WTC11 (cell line): Measurements from ENCODE around the gene PGLYRP3.

Experiments used
- SP1 ChIP-seq: sonication (generic); formaldehyde crosslinking; conservative IDR thresholded peaks from 2 replicates; pipeline ENCODE4 v1.8.1; 2022; ENCODE audit warnings: missing genetic modification reagents
- TF ChIP-seq, protein P1 (sequence below): fragments of 200-600 bp; IDR thresholded peaks from 2 replicates; pipeline ENCODE4 v1.8.0; 2022; ENCODE audit warnings: antibody characterized with exemption

DNA sequence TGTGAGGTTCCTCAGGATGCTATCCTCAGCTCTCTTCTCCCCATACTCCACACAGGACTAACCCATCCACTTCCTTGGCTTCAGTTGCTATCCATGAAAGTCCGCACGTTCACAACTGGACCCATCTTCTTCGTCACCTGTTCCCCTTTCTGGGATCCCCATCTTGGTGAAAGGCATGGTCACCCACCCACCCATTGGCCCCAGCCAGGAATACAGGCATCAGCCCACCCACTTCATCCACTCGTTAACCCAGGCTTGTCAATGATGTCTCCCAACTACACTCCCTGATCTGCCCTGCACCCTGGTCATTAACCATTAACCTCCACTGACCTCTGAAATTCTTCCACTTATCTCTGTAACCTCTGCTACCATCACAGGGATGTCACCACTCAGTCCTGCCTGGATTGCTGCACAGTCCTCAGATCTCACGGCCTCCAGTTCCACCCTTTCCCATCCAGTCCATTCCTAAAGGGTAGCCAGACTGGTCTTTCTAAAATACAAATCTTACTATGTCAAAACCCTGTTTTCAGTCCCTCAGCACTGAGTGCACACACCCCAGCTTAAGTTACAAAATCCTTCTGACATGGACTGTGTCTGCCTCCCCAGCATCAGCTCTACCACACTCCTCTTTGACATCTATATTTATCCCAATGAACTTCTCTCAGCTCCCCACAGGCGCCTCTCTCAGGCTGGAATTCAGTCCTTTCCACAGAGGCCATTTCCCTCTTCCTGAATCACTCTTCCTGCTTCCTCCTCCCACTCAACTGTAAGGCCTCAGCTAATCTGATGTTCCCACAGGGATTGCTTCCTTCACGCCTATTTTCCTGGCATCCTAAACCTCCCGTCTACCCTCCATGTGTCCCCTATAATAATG, 25.5 kb upstream of the PGLYRP3 start:
- no peak for TF ChIP-seq SP1 (CRISPR knock-in tag)
- TF ChIP-seq, protein P1, sequence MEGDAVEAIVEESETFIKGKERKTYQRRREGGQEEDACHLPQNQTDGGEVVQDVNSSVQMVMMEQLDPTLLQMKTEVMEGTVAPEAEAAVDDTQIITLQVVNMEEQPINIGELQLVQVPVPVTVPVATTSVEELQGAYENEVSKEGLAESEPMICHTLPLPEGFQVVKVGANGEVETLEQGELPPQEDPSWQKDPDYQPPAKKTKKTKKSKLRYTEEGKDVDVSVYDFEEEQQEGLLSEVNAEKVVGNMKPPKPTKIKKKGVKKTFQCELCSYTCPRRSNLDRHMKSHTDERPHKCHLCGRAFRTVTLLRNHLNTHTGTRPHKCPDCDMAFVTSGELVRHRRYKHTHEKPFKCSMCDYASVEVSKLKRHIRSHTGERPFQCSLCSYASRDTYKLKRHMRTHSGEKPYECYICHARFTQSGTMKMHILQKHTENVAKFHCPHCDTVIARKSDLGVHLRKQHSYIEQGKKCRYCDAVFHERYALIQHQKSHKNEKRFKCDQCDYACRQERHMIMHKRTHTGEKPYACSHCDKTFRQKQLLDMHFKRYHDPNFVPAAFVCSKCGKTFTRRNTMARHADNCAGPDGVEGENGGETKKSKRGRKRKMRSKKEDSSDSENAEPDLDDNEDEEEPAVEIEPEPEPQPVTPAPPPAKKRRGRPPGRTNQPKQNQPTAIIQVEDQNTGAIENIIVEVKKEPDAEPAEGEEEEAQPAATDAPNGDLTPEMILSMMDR = no peak
